ENCODE measurements around the gene REXO4. TPM values are rescaled to one million over a fixed set of nuclear protein-coding genes. Genes with fewer than 3 reads are reported as not detected.

Gene REXO4
- total and polyA plus RNA-seq, 2 experiments from 2014 or later: 17.2 to 19.4 TPM

- Histone ChIP-seq H3K9me2 (replicated peaks; ENCODE audit: insufficient read depth) (no peaks in the 10 kb centered on the region), H3K4me2 (no peak overlapping the region), H3K9me3 (ENCODE audit: low read depth) (no peaks in the 10 kb centered on the region), H2AFZ (no peak overlapping the region), H3K4me1 (ENCODE audit: insufficient read depth) (peaks cover 5% of the 10 kb centered on the region), H3K27me3 (no peaks in the 10 kb centered on the region), H3K36me3 (replicated peaks; ENCODE audit: insufficient read depth, low read depth) (no peaks in the 10 kb centered on the region), H3K4me3 (no peak overlapping the region), H4K20me1 (ENCODE audit: insufficient read depth, poor library complexity, severe bottlenecking) (no peaks in the 10 kb centered on the region), H3K27ac (no peak overlapping the region), H3K79me2 (peaks cover 5% of the 10 kb centered on the region)
- TF ChIP-seq EZH2phosphoT487 (IDR thresholded peaks at IDR 0.05; ENCODE audit: low read depth, severe bottlenecking, unreplicated experiment) (no peak), EZH2 (IDR thresholded peaks at IDR 0.05; ENCODE audit: borderline replicate concordance) (no peak), CTCF (IDR thresholded peaks at IDR 0.05; ENCODE audit: poor library complexity) (no peak)
- WGBS (ENCODE audit: low lambda C conversion rate, missing lambda C conversion rate): 94% methylated on average over 9 of the region's 9 CpGs
- no peak for DNase-seq (ENCODE audit: low spot score)
Measured at GRCh38 chr9:133456409-133456808, 38.6 kb upstream of the REXO4 start.

GRCh38 chr9:133455936-133456335 lies 38.1 kb upstream of the REXO4 start:
- Histone ChIP-seq H3K4me3 (no peak overlapping the region), H3K4me2 (no peak overlapping the region), H3K27me3 (no peaks in the 10 kb centered on the region), H2AFZ (no peak overlapping the region), H3K79me2 (peaks cover under 1% of the 10 kb centered on the region), H3K36me3 (replicated peaks; ENCODE audit: insufficient read depth, low read depth) (no peaks in the 10 kb centered on the region), H3K4me1 (ENCODE audit: insufficient read depth) (peaks cover under 1% of the 10 kb centered on the region), H3K27ac (no peak overlapping the region), H3K9me3 (ENCODE audit: low read depth) (no peaks in the 10 kb centered on the region), H3K9me2 (replicated peaks; ENCODE audit: insufficient read depth) (no peaks in the 10 kb centered on the region), H4K20me1 (ENCODE audit: insufficient read depth, poor library complexity, severe bottlenecking) (no peaks in the 10 kb centered on the region)
- DNase-seq (ENCODE audit: low spot score): no peak
- WGBS (ENCODE audit: low lambda C conversion rate, missing lambda C conversion rate): 96% methylated on average over 11 of the region's 11 CpGs
- TF ChIP-seq EZH2 (IDR thresholded peaks at IDR 0.05; ENCODE audit: borderline replicate concordance) (no peak), CTCF (IDR thresholded peaks at IDR 0.05; ENCODE audit: poor library complexity) (no peak), EZH2phosphoT487 (IDR thresholded peaks at IDR 0.05; ENCODE audit: low read depth, severe bottlenecking, unreplicated experiment) (no peak)

GRCh38 chr9:133454943-133455673 lies 37.3 kb upstream of the REXO4 start:
- Histone ChIP-seq H3K9me3 (ENCODE audit: low read depth) (no peaks in the 10 kb centered on the region), H3K9me2 (replicated peaks; ENCODE audit: insufficient read depth) (no peaks in the 10 kb centered on the region), H2AFZ (no peak overlapping the region), H3K27ac (no peak overlapping the region), H3K4me1 (ENCODE audit: insufficient read depth) (no peaks in the 10 kb centered on the region), H3K4me3 (no peak overlapping the region), H3K36me3 (replicated peaks; ENCODE audit: insufficient read depth, low read depth) (no peaks in the 10 kb centered on the region), H3K79me2 (no peaks in the 10 kb centered on the region), H4K20me1 (ENCODE audit: insufficient read depth, poor library complexity, severe bottlenecking) (no peaks in the 10 kb centered on the region), H3K4me2 (no peak overlapping the region), H3K27me3 (no peaks in the 10 kb centered on the region)
- TF ChIP-seq EZH2 (IDR thresholded peaks at IDR 0.05; ENCODE audit: borderline replicate concordance) (no peak), EZH2phosphoT487 (IDR thresholded peaks at IDR 0.05; ENCODE audit: low read depth, severe bottlenecking, unreplicated experiment) (no peak), CTCF (IDR thresholded peaks at IDR 0.05; ENCODE audit: poor library complexity) (no peak)
- DNase-seq (ENCODE audit: low spot score): no peak
- 97% methylated on average over 20 of the region's 20 CpGs for WGBS (ENCODE audit: low lambda C conversion rate, missing lambda C conversion rate)
